ENCODE data around the gene FBXW12.
A peak's percentile ranks its signal among the peaks of the same experiment; 100 is the strongest.

- TF ChIP-seq POLR2A (IDR thresholded peaks at IDR 0.05) (no peak), CTCF (IDR thresholded peaks at IDR 0.05) (peak; percentile 69 to 90 (median 88)), POLR2AphosphoS5 (IDR thresholded peaks at IDR 0.05) (no peak)
Measured at GRCh38 chr3:48400824-48401433, 28.9 kb downstream of the FBXW12 start.
